Left lung (tissue), 10 donors: ENCODE results near the gene FAM193A. TPM values are rescaled to one million over a fixed set of nuclear protein-coding genes. Genes with fewer than 3 reads are reported as not detected.
"Not testable (repeated sequence)": the region's sequence is repeated elsewhere in the genome, so short reads cannot be mapped to it uniquely, and the experiment has no call there.

Experiments
- ATAC-seq: fragments of 200-7000 bp; cut with Tn5 transposase; one replicate; pipeline ENCODE4 v1.9.1; 2020; ENCODE audit warnings: moderate library complexity
- DNase-seq, 4 donors: peaks; one replicate each; pipeline ENCODE4 v3.0.0-alpha.2; 2013 to 2020
- H3K27ac ChIP-seq, 2 donors: fragments of 200-600 bp; sonication (generic) in 1 of 2; one replicate each; pipeline versions ENCODE4 v1.5.0 to v1.8.0; 2020 to 2021
- H3K27me3 ChIP-seq, 2 donors: fragments of 200-600 bp; sonication (generic) in 1 of 2; one replicate each; pipeline versions ENCODE4 v1.5.0 to v1.8.0; 2020 to 2021
- H3K36me3 ChIP-seq, 2 donors: fragments of 200-600 bp; sonication (generic) in 1 of 2; one replicate each; pipeline versions ENCODE4 v1.5.0 to v1.8.0; 2020 to 2021
- H3K4me1 ChIP-seq, 2 donors: fragments of 200-600 bp; one replicate each; pipeline ENCODE4 v1.8.0; 2021
- H3K4me3 ChIP-seq, 2 donors: fragments of 200-600 bp; sonication (generic) in 1 of 2; one replicate each; pipeline versions ENCODE4 v1.5.0 to v1.8.0; 2020 to 2021; ENCODE audit warnings: mild to moderate bottlenecking in 1 of 2
- H3K9me3 ChIP-seq, 2 donors: fragments of 200-600 bp; sonication (generic) in 1 of 2; one replicate each; pipeline versions ENCODE4 v1.5.0 to v1.8.0; 2020 to 2021
- intact Hi-C, 2 donors: fragments of 100-400 bp; cut with DNase I; formaldehyde crosslinking; loops; one replicate each; pipeline versions ENCODE4 v1.11.2 to v1.14.2; 2022
- polyA plus RNA-seq, 6 donors: library from polyadenylated mRNA; unstranded; fragments of 120-200 nt; gene quantifications; one replicate each; pipeline ENCODE4 v1.2.1, GENCODE V29; 2013; ENCODE audit not compliant: insufficient read length in 6 of 6
- total RNA-seq, 2 donors: library from RNA; stranded (reverse); fragmentation: NEBNext Ultra II Directional; extraction: Animal tissue kit (Norgen Biotek cat#: 25700); gene quantifications; one replicate each; pipeline ENCODE4 v1.2.1, GENCODE V29; 2021
- TF ChIP-seq, protein P1 (sequence below), 2 donors: fragments of 200-600 bp; sonication (generic) in 1 of 2; IDR thresholded peaks; one replicate each; pipeline versions ENCODE4 v1.5.0 to v1.8.0; 2021; ENCODE audit warnings: antibody characterized with exemption in 2 of 2
- donor health status: DM: no; HTN: yes; CAD: no.
- donor health status: DM: no; HTN: no; CAD: no.

Gene FAM193A
- total and polyA plus RNA-seq, 8 donors = 22.3 to 35.9 (median 30.6) TPM

GRCh38 chr4:2757426-2757825 lies 221.0 kb downstream of the FAM193A start:
- intact Hi-C loops = no loop called here
- Histone ChIP-seq H3K9me3 (no peaks in the 10 kb centered on the region), H3K4me1 (peaks cover 0 to 38% of the 10 kb centered on the region in 2 donors), H3K36me3 (peaks cover 0 to 9% of the 10 kb centered on the region in 2 donors), H3K27ac (no peak overlapping the region), H3K4me3 (no peak overlapping the region), H3K27me3 (no peaks in the 10 kb centered on the region)
- ATAC-seq (no peak), DNase-seq (peak in 2 of 4 donors; percentile 27 to 41)
- TF ChIP-seq, protein P1, sequence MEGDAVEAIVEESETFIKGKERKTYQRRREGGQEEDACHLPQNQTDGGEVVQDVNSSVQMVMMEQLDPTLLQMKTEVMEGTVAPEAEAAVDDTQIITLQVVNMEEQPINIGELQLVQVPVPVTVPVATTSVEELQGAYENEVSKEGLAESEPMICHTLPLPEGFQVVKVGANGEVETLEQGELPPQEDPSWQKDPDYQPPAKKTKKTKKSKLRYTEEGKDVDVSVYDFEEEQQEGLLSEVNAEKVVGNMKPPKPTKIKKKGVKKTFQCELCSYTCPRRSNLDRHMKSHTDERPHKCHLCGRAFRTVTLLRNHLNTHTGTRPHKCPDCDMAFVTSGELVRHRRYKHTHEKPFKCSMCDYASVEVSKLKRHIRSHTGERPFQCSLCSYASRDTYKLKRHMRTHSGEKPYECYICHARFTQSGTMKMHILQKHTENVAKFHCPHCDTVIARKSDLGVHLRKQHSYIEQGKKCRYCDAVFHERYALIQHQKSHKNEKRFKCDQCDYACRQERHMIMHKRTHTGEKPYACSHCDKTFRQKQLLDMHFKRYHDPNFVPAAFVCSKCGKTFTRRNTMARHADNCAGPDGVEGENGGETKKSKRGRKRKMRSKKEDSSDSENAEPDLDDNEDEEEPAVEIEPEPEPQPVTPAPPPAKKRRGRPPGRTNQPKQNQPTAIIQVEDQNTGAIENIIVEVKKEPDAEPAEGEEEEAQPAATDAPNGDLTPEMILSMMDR (IDR thresholded peaks at IDR 0.05) = no peak

- Histone ChIP-seq H3K27me3 (no peaks in the 10 kb centered on the region), H3K9me3 (no peaks in the 10 kb centered on the region), H3K36me3 (no peaks in the 10 kb centered on the region), H3K4me1 (peaks cover 0 to 25% of the 10 kb centered on the region in 2 donors), H3K27ac (no peak overlapping the region), H3K4me3 (no peak overlapping the region)
- ATAC-seq = peak; percentile 62
- DNase-seq = peak in 3 of 4 donors; percentile 39 to 80 (median 50)
- intact Hi-C loops = loop anchor here in 1 of 2 donors (10.0 kb wide), 1 partner anchor 174 kb away; no protein-coding TSS in a partner anchor
- TF ChIP-seq, protein P1 (IDR thresholded peaks at IDR 0.05) = no peak
Observed at GRCh38 chr4:2761035-2761923, 224.8 kb downstream of the FAM193A start.

DNA sequence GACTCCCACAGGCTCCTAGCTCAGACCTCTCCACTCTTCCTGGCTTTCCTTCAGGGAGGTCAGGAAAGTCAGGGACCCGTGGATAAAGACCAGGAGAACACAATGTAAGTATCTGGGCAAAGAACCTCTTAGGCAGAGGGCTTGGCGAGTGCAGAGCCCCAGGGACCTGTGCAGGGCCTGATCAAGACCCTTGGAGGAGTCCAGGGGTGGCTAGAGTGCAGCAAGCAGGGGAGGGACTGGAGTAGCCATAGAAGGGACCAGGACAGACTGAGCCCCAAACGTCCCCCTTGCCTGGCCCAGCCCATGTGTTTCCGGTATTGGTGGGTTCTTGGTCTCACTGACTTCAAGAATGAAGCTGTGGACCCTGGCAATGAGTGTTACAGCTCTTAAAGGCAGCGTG lies 225.6 kb downstream of the FAM193A start:
- H3K27ac ChIP-seq = no peak overlapping the region
- H3K27me3 ChIP-seq = no peaks in the 10 kb centered on the region
- ATAC-seq = no peak
- intact Hi-C loops = loop anchor here in 1 of 2 donors (10.0 kb wide), 1 partner anchor 173 kb away; no protein-coding TSS in a partner anchor
- no peaks in the 10 kb centered on the region for H3K9me3 ChIP-seq
- H3K4me1 ChIP-seq = peaks cover 0 to 18% of the 10 kb centered on the region in 2 donors
- TF ChIP-seq, protein P1 (IDR thresholded peaks at IDR 0.05) = no peak
- H3K4me3 ChIP-seq = no peak overlapping the region
- H3K36me3 ChIP-seq = no peaks in the 10 kb centered on the region
- DNase-seq = peak in 1 of 4 donors; percentile 21

DNA sequence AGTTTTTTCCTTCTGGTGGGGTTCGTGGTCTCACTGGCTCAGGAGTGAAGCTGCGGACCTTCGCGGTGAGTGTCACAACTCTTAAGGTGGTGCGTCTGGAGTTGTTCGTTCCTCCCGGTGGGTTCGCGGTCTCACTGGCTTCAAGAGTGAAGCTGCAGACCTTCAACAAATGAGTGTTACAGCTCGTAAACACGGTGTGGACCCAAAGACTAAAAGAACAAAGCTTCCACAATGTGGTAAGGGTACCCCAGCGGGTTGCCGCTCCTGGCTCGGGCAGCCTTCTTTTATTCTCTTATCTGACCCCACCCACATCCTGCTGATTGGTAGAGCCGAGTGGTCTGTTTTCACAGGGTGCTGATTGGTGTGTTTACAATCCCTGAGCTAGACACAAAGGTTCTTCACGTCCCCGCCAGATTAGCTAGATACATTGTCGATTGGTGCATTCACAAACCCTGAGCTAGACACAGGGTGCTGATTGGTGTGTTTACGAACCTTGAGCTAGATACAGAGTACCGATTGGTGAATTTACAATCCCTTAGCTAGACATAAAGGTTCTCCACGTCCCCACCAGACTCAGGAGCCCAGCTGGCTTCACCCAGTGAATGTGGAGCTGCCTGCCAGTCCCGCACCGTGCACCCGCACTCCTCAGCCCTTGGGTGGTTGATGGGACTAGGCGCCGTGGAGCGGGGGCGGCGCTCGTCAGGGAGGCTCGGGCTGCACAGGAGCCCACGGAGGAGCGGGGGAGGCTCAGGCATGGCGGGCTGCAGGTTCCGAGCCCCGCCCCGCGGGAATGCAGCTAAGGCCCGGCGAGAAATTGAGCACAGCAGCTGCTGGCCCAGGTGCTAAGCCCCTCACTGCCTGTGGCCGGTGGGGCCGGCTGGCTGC lies 226.3 kb downstream of the FAM193A start:
- not testable (repeated sequence) for H3K27ac ChIP-seq, H3K27me3 ChIP-seq, H3K4me3 ChIP-seq, ATAC-seq, H3K36me3 ChIP-seq, H3K9me3 ChIP-seq
- intact Hi-C loops = loop anchor here in 1 of 2 donors (10.0 kb wide), 1 partner anchor 172 kb away; no protein-coding TSS in a partner anchor
- DNase-seq = peak in 1 of 4 donors; percentile 41
- peaks cover 0 to 14% of the 10 kb centered on the region in 2 donors for H3K4me1 ChIP-seq

- Histone ChIP-seq H3K4me3 (peak overlapping the region; percentile 32 to 34), H3K27ac (peak overlapping the region; percentile 53 to 54), H3K27me3 (no peaks in the 10 kb centered on the region), H3K36me3 (no peaks in the 10 kb centered on the region), H3K4me1 (peaks cover 0 to 14% of the 10 kb centered on the region in 2 donors), H3K9me3 (no peaks in the 10 kb centered on the region)
- TF ChIP-seq, protein P1 (IDR thresholded peaks at IDR 0.05) = no peak
- peak in 1 of 4 donors; percentile 70 for DNase-seq
- no peak for ATAC-seq
- intact Hi-C loops = loop anchor here in 1 of 2 donors (10.0 kb wide), 1 partner anchor 171 kb away; no protein-coding TSS in a partner anchor
Observed at GRCh38 chr4:2763511-2763967, 227.1 kb downstream of the FAM193A start.
